Measurements from ENCODE around the gene P2RX2.

DNA sequence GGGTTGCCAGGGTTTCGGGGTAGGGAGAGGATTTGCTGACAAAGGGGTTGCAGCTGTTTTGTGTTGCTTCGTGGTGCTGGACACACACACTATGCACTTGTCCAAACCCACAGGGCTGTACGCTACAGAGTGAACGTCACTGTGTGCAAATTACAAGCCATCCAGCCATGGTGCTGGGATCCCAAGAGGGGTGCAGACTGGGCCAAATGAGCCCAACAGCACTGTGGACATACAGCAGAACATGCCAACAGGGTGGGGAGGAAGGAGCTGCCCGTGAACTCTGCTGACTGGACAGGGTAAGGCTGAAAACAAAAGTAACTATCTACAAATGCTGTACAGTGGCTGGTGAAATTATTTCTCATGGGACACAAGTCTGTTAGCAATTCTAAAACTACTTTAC, 43.4 kb downstream of the P2RX2 start:
- TF ChIP-seq, protein P1, sequence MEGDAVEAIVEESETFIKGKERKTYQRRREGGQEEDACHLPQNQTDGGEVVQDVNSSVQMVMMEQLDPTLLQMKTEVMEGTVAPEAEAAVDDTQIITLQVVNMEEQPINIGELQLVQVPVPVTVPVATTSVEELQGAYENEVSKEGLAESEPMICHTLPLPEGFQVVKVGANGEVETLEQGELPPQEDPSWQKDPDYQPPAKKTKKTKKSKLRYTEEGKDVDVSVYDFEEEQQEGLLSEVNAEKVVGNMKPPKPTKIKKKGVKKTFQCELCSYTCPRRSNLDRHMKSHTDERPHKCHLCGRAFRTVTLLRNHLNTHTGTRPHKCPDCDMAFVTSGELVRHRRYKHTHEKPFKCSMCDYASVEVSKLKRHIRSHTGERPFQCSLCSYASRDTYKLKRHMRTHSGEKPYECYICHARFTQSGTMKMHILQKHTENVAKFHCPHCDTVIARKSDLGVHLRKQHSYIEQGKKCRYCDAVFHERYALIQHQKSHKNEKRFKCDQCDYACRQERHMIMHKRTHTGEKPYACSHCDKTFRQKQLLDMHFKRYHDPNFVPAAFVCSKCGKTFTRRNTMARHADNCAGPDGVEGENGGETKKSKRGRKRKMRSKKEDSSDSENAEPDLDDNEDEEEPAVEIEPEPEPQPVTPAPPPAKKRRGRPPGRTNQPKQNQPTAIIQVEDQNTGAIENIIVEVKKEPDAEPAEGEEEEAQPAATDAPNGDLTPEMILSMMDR (conservative IDR thresholded peaks at IDR 0.05) = no peak
- no peak for TF ChIP-seq EZH2 (IDR thresholded peaks at IDR 0.05; ENCODE audit: low read depth)

Data from PC-9 (cell line).